ENCODE results near the gene EIF4EBP2. TPM values are rescaled to one million over a fixed set of nuclear protein-coding genes. Genes with fewer than 3 reads are reported as not detected.

EIF4EBP2 gene
- total and polyA plus RNA-seq, 2 experiments from 2014 or later = 18.2 to 34.8 TPM

DNA sequence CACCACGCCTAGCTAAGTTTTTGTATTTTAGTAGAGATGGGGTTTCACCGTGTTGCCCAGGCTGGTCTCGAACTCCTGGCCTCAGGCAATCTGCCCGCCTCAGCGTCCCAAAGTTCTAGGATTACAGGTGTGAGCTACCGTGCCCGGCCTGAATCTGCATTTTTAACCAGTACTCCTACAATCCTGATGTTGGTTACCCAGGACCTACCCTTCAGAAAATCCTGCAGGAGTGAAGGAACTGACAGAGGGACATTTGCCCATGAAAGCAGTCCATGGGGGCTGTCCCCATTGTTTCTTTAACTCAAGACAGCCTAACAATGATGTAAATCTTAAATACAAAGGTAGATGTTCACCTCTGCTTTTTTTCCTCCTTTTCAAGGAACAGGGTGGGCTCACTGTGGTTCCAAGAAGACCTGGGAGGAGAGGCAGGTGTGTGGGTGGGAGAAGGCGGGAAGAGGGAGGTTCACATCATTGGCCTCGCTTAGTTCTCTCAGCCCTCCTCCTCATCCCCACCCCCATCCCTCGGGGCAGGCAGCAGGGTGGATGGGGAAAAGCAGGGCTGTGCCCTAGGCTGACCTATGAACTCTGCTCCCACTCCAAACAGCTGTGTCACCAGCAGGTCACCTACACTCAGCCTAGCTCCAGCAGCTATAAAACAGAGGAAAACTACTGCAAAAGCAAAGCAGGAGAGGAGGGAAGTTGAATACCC lies 35.0 kb upstream of the EIF4EBP2 start:
- Histone ChIP-seq H3K9me3 (ENCODE audit: low read depth) (no peaks in the 10 kb centered on the region), H3F3A (ENCODE audit: insufficient read depth) (no peaks in the 10 kb centered on the region), H2AFZ (no peak overlapping the region), H4K20me1 (ENCODE audit: insufficient read depth) (no peaks in the 10 kb centered on the region), H3K36me3 (ENCODE audit: low read depth) (no peaks in the 10 kb centered on the region), H3K27ac (no peak overlapping the region), H3K4me3 (no peak overlapping the region), H3K27me3 (replicated peaks; ENCODE audit: insufficient read depth) (no peaks in the 10 kb centered on the region), H3K4me1 (ENCODE audit: insufficient read depth) (peaks cover 3% of the 10 kb centered on the region), H3K79me2 (ENCODE audit: insufficient read depth) (no peaks in the 10 kb centered on the region), H3K9me2 (ENCODE audit: insufficient read depth) (no peaks in the 10 kb centered on the region), H3K9ac (no peak overlapping the region), H3K4me2 (ENCODE audit: unreplicated experiment) (no peak overlapping the region)
- no peak for DNase-seq
- in situ Hi-C loops (cut with MboI) = no loop called here
- no peak for TF ChIP-seq EZH2phosphoT487 (IDR thresholded peaks at IDR 0.05; ENCODE audit: insufficient read depth, low read depth)
- 86 to 90% methylated on average over 9 to 10 of the region's 10 CpGs for WGBS, 2 experiments (ENCODE audit: low coverage in 1 of 2, low lambda C conversion rate in 2 of 2, missing lambda C conversion rate in 2 of 2)

DNA sequence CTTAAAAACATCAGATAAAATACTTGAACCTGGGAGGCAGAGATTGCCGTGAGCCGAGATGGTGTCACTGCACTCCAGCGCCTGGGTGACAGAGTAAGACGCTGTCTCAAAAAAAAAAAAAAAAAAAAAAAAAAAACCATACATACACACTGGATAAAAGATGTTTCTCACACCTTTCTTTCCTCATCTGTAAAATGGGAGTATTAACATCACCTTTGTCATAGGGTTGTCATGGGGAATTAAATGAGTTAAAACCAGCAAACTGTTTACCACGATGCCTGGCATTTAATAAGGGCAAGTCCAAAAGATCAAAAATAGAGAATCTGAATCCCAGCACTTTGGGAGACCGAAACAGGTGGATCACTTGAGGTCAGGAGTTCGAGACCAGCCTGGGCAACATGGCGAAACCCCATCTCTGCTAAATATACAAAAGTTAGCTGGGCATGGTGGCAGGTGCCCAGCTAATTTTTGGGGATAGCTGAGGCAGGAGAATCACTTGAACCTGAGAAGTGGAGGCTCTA lies 34.4 kb upstream of the EIF4EBP2 start:
- no peak overlapping the region for H3K9ac ChIP-seq
- H3K9me3 ChIP-seq (ENCODE audit: low read depth) = no peaks in the 10 kb centered on the region
- no peaks in the 10 kb centered on the region for H3K36me3 ChIP-seq (ENCODE audit: low read depth)
- no peak for DNase-seq
- H3K79me2 ChIP-seq (ENCODE audit: insufficient read depth) = no peaks in the 10 kb centered on the region
- no peak overlapping the region for H3K27ac ChIP-seq
- in situ Hi-C loops (cut with MboI) = no loop called here
- H4K20me1 ChIP-seq (ENCODE audit: insufficient read depth) = no peaks in the 10 kb centered on the region
- WGBS, 2 experiments (ENCODE audit: low coverage in 1 of 2, low lambda C conversion rate in 2 of 2, missing lambda C conversion rate in 2 of 2) = 70 to 77% methylated on average over 5 to 8 of the region's 8 CpGs
- H3K27me3 ChIP-seq (replicated peaks; ENCODE audit: insufficient read depth) = no peaks in the 10 kb centered on the region
- H2AFZ ChIP-seq = no peak overlapping the region
- TF ChIP-seq EZH2phosphoT487 (IDR thresholded peaks at IDR 0.05; ENCODE audit: insufficient read depth, low read depth) (no peak), EZH2 (IDR thresholded peaks at IDR 0.05; ENCODE audit: insufficient read depth, poor library complexity, severe bottlenecking) (no peak)
- H3F3A ChIP-seq (ENCODE audit: insufficient read depth) = no peaks in the 10 kb centered on the region
- H3K4me3 ChIP-seq = no peak overlapping the region
- no peaks in the 10 kb centered on the region for H3K4me1 ChIP-seq (ENCODE audit: insufficient read depth)
- H3K9me2 ChIP-seq (ENCODE audit: insufficient read depth) = no peaks in the 10 kb centered on the region
- no peak overlapping the region for H3K4me2 ChIP-seq (ENCODE audit: unreplicated experiment)

DNA sequence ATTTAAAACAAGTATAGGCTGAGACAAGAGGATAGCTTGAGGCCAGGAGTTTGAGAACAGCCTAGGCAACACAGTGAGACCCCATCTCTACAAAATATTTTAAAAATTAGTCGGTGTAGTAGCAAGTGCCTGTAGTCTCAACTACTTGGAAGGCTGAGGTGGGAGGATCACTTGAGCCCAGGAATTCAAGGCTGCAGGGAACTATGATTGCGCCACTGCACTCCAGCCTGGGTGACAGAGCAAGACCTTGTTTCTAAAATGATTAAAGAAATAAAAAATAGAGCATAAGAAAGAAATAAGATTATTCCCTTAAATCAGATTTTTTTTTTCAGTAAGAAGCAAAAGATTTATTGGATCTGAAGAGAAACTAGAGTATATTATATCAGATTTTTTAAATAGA lies 33.2 kb upstream of the EIF4EBP2 start:
- in situ Hi-C loops (cut with MboI) = no loop called here
- H3F3A ChIP-seq (ENCODE audit: insufficient read depth) = no peaks in the 10 kb centered on the region

DNA sequence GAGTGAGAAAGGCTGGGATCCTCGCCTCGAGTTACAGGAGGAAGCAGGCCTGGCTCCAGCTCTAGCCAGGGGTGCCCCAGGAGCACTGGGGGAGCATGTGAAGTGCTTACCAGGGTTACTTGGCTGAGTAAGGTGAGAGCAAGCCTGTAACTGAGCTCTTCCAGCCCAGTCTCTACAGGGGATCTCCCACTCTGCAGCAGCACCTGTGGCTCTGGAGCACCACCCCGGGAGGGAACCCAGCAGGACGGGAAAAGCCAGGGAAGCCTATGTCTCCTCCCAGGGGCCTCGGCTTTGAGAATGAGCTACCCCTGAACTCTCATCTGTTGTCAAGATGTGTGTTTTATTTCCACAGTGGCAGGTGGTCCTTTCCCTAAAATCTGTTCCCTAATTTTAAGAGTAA lies 32.1 kb upstream of the EIF4EBP2 start:
- 31 to 36% methylated on average over 3 to 5 of the region's 5 CpGs for WGBS, 2 experiments (ENCODE audit: low coverage in 1 of 2, low lambda C conversion rate in 2 of 2, missing lambda C conversion rate in 2 of 2)
- no peak overlapping the region for H3K9ac ChIP-seq
- H3K36me3 ChIP-seq (ENCODE audit: low read depth) = no peaks in the 10 kb centered on the region
- no peaks in the 10 kb centered on the region for H3K9me3 ChIP-seq (ENCODE audit: low read depth)
- H2AFZ ChIP-seq = no peak overlapping the region
- H3K27me3 ChIP-seq (replicated peaks; ENCODE audit: insufficient read depth) = no peaks in the 10 kb centered on the region
- no peak for TF ChIP-seq EZH2 (IDR thresholded peaks at IDR 0.05; ENCODE audit: insufficient read depth, poor library complexity, severe bottlenecking)
- no peak for TF ChIP-seq EZH2phosphoT487 (IDR thresholded peaks at IDR 0.05; ENCODE audit: insufficient read depth, low read depth)
- in situ Hi-C loops (cut with MboI) = no loop called here
- H4K20me1 ChIP-seq (ENCODE audit: insufficient read depth) = no peaks in the 10 kb centered on the region
- no peak overlapping the region for H3K4me3 ChIP-seq
- H3K27ac ChIP-seq = no peak overlapping the region
- H3K79me2 ChIP-seq (ENCODE audit: insufficient read depth) = no peaks in the 10 kb centered on the region
- no peak overlapping the region for H3K4me2 ChIP-seq (ENCODE audit: unreplicated experiment)
- peaks cover under 1% of the 10 kb centered on the region; the same call in 1 of the 2 replicates for H3F3A ChIP-seq (ENCODE audit: insufficient read depth)
- peaks cover 7% of the 10 kb centered on the region for H3K4me1 ChIP-seq (ENCODE audit: insufficient read depth)
- H3K9me2 ChIP-seq (ENCODE audit: insufficient read depth) = no peaks in the 10 kb centered on the region
- no peak for DNase-seq

More for the DNA sequence above, 33.2 kb upstream of the EIF4EBP2 start:
- Histone ChIP-seq H3K9ac (no peak overlapping the region), H3K79me2 (ENCODE audit: insufficient read depth) (no peaks in the 10 kb centered on the region), H3K4me2 (ENCODE audit: unreplicated experiment) (no peak overlapping the region), H3K36me3 (ENCODE audit: low read depth) (no peaks in the 10 kb centered on the region), H3K4me1 (ENCODE audit: insufficient read depth) (no peaks in the 10 kb centered on the region), H3K9me2 (ENCODE audit: insufficient read depth) (no peaks in the 10 kb centered on the region), H4K20me1 (ENCODE audit: insufficient read depth) (no peaks in the 10 kb centered on the region), H3K27me3 (replicated peaks; ENCODE audit: insufficient read depth) (no peaks in the 10 kb centered on the region), H3K9me3 (ENCODE audit: low read depth) (no peaks in the 10 kb centered on the region), H3K27ac (no peak overlapping the region), H2AFZ (no peak overlapping the region), H3K4me3 (no peak overlapping the region)
- no peak for TF ChIP-seq EZH2phosphoT487 (IDR thresholded peaks at IDR 0.05; ENCODE audit: insufficient read depth, low read depth)
- 92 to 100% methylated on average over 2 of the region's 2 CpGs for WGBS, 2 experiments (ENCODE audit: low coverage in 1 of 2, low lambda C conversion rate in 2 of 2, missing lambda C conversion rate in 2 of 2)
- DNase-seq = no peak

Measured in GM23248 (cell line).